Neural progenitor cell (in vitro differentiated cells): ENCODE measurements around the gene KIDINS220. TPM values are rescaled to one million over a fixed set of nuclear protein-coding genes. Genes with fewer than 3 reads are reported as not detected.

Source experiments
- DNase-seq: peaks from one replicate; pipeline ENCODE4 v3.0.0-alpha.2; 2016; ENCODE audit warnings: low spot score
- H2AFZ ChIP-seq: fragments of 200-600 bp; sonication (generic); replicated peaks from 2 replicates; pipeline ENCODE4 v1.6.1; 2016; ENCODE audit warnings: antibody characterized with exemption
- H3F3A ChIP-seq: fragments of 200-600 bp; sonication (generic); 2 replicates; pipeline ENCODE4 v1.6.1; 2016; ENCODE audit warnings: antibody characterized with exemption, low read depth
- H3K27ac ChIP-seq: fragments of 200-600 bp; sonication (generic); 2 replicates; pipeline ENCODE4 v1.5.1; 2016; ENCODE audit warnings: mild to moderate bottlenecking
- H3K27me3 ChIP-seq: fragments of 200-600 bp; sonication (generic); 2 replicates; pipeline ENCODE4 v1.6.1; 2016; ENCODE audit warnings: mild to moderate bottlenecking, moderate library complexity
- H3K36me3 ChIP-seq: fragments of 200-600 bp; sonication (generic); 2 replicates; pipeline ENCODE4 v1.5.1; 2016
- H3K4me1 ChIP-seq: fragments of 200-600 bp; sonication (generic); 2 replicates; pipeline ENCODE4 v1.6.1; 2016; ENCODE audit warnings: mixed run types
- H3K4me2 ChIP-seq: fragments of 200-600 bp; sonication (generic); 2 replicates; pipeline ENCODE4 v1.6.1; 2016
- H3K4me3 ChIP-seq: fragments of 200-600 bp; sonication (generic); 2 replicates; pipeline ENCODE4 v1.5.1; 2016
- H3K79me2 ChIP-seq: fragments of 200-600 bp; sonication (generic); 2 replicates; pipeline ENCODE4 v1.6.1; 2016; ENCODE audit warnings: low read depth
- H3K9ac ChIP-seq: fragments of 200-600 bp; sonication (generic); 2 replicates; pipeline ENCODE4 v1.6.1; 2016
- H3K9me3 ChIP-seq: fragments of 200-600 bp; sonication (generic); 2 replicates; pipeline ENCODE4 v1.5.1; 2016; ENCODE audit warnings: low read depth
- H4K20me1 ChIP-seq: fragments of 200-600 bp; sonication (generic); 2 replicates; pipeline ENCODE4 v1.6.1; 2016; ENCODE audit warnings: low read depth
- H3K27ac Mint-ChIP-seq: 3 replicates; pipeline ENCODE4 v1.8.0; 2021; ENCODE audit warnings: mixed read lengths
- H3K27me3 Mint-ChIP-seq: 2 replicates; pipeline ENCODE4 v1.8.0; 2022; ENCODE audit warnings: low read depth, mild to moderate bottlenecking, inconsistent platforms, moderate library complexity, mixed read lengths; ENCODE audit not compliant: insufficient read depth
- H3K36me3 Mint-ChIP-seq: 3 replicates; pipeline ENCODE4 v1.8.0; 2021; ENCODE audit warnings: mixed read lengths
- H3K4me1 Mint-ChIP-seq: 3 replicates; pipeline ENCODE4 v1.8.0; 2021; ENCODE audit warnings: mixed read lengths
- H3K4me3 Mint-ChIP-seq: 3 replicates; pipeline ENCODE4 v1.8.0; 2021; ENCODE audit warnings: mild to moderate bottlenecking, moderate library complexity, mixed read lengths
- H3K9me3 Mint-ChIP-seq: 3 replicates; pipeline ENCODE4 v1.8.0; 2020; ENCODE audit warnings: mixed read lengths
- EZH2 ChIP-seq: fragments of 200-600 bp; sonication (generic); IDR thresholded peaks from 2 replicates; pipeline ENCODE4 v1.6.1; 2017; ENCODE audit warnings: antibody characterized with exemption, mild to moderate bottlenecking, moderate library complexity
- EZH2phosphoT487 ChIP-seq: fragments of 200-600 bp; sonication (generic); IDR thresholded peaks from 2 replicates; pipeline ENCODE4 v1.6.1; 2017; ENCODE audit warnings: antibody characterized with exemption
- total RNA-seq: library from RNA; depleted of rRNA; stranded (reverse); fragments of >200 nt; gene quantifications from 2 replicates; pipeline ENCODE4 v1.2.3, GENCODE V29; 2015; ENCODE audit warnings: low replicate concordance
- TF ChIP-seq, protein P1 (sequence below): fragments of 200-600 bp; sonication (generic); IDR thresholded peaks from 2 replicates; pipeline ENCODE4 v1.5.1; 2017; ENCODE audit warnings: antibody characterized with exemption, mild to moderate bottlenecking

The KIDINS220 gene
- total RNA-seq, 1 donor from 2014 or later: 56.1 TPM

DNA sequence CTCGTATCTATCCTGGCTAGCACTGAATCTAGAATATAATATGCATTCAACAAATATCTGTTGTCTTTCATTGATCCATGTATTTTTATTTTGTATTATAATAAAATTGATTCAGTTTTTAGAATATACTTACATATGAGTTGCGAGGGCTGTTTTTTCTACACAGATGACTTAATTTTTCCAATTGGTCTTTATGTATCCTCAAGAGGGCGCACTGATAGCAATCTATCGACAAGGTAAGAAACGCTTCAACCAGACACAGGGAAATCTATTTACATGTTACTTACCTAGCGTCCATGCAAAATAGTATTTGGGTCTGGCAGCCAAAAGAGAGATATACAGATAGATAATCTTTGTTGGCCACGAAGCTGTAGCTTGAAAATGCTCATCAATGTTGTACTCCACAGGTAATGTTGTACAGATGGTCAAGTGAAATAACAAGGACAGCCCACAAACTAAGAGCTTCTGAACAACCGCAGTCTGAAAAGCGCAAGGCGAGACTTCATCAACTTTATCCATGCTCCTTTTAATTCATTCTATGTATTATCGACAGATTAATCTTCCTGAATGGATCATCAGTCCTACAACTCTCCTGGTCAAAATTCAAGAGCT lies 35.5 kb upstream of the KIDINS220 start:
- Mint-ChIP-seq H3K27me3 (no peaks in the 10 kb centered on the region), H3K9me3 (no peaks in the 10 kb centered on the region), H3K36me3 (peaks cover 11% of the 10 kb centered on the region), H3K4me3 (no peak overlapping the region), H3K4me1 (peaks cover 7% of the 10 kb centered on the region), H3K27ac (no peak overlapping the region)
- Histone ChIP-seq H3K27me3 (no peaks in the 10 kb centered on the region), H3K4me3 (no peak overlapping the region), H2AFZ (no peak overlapping the region), H3K9me3 (no peaks in the 10 kb centered on the region), H3K9ac (no peak overlapping the region), H4K20me1 (peaks cover 4% of the 10 kb centered on the region), H3K79me2 (no peaks in the 10 kb centered on the region), H3F3A (no peaks in the 10 kb centered on the region), H3K27ac (no peak overlapping the region), H3K4me1 (no peaks in the 10 kb centered on the region), H3K4me2 (no peak overlapping the region), H3K36me3 (no peaks in the 10 kb centered on the region)
- peak; percentile 75 for DNase-seq
- TF ChIP-seq, protein P1, sequence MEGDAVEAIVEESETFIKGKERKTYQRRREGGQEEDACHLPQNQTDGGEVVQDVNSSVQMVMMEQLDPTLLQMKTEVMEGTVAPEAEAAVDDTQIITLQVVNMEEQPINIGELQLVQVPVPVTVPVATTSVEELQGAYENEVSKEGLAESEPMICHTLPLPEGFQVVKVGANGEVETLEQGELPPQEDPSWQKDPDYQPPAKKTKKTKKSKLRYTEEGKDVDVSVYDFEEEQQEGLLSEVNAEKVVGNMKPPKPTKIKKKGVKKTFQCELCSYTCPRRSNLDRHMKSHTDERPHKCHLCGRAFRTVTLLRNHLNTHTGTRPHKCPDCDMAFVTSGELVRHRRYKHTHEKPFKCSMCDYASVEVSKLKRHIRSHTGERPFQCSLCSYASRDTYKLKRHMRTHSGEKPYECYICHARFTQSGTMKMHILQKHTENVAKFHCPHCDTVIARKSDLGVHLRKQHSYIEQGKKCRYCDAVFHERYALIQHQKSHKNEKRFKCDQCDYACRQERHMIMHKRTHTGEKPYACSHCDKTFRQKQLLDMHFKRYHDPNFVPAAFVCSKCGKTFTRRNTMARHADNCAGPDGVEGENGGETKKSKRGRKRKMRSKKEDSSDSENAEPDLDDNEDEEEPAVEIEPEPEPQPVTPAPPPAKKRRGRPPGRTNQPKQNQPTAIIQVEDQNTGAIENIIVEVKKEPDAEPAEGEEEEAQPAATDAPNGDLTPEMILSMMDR: peak; percentile 70
- TF ChIP-seq EZH2: no peak

DNA sequence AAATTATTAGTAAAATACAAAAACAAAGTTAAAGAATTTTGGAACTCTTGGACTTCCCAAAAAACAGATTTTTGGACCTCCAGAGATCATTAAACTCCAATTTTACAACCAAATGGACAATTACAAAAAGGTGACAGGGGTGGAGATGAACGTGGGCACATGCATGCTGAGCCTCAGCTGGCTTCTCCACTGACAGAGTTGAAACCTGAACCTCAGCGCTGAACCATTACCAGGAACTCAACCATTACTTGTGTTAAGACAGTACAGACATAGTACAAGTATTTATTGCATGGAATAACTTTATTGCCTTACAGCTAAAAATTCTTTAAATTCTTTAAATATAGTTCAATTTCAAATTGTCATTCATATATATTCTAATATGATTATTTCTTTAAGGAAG lies 33.0 kb upstream of the KIDINS220 start:
- Mint-ChIP-seq H3K36me3 (peaks cover 8% of the 10 kb centered on the region), H3K27ac (no peak overlapping the region), H3K27me3 (no peaks in the 10 kb centered on the region), H3K4me3 (no peak overlapping the region), H3K9me3 (no peaks in the 10 kb centered on the region), H3K4me1 (no peaks in the 10 kb centered on the region)
- no peaks in the 10 kb centered on the region for H3K79me2 ChIP-seq
- H3K9ac ChIP-seq: no peak overlapping the region
- DNase-seq: no peak
- H3K4me2 ChIP-seq: no peak overlapping the region
- H3K27me3 ChIP-seq: no peaks in the 10 kb centered on the region
- no peak for TF ChIP-seq EZH2phosphoT487
- TF ChIP-seq EZH2: no peak
- TF ChIP-seq, protein P1: no peak
- H2AFZ ChIP-seq: no peak overlapping the region
- H3F3A ChIP-seq: no peaks in the 10 kb centered on the region
- no peaks in the 10 kb centered on the region for H3K9me3 ChIP-seq
- H3K36me3 ChIP-seq: no peaks in the 10 kb centered on the region
- peaks cover 4% of the 10 kb centered on the region for H4K20me1 ChIP-seq
- no peak overlapping the region for H3K27ac ChIP-seq
- no peaks in the 10 kb centered on the region for H3K4me1 ChIP-seq
- no peak overlapping the region for H3K4me3 ChIP-seq

DNA sequence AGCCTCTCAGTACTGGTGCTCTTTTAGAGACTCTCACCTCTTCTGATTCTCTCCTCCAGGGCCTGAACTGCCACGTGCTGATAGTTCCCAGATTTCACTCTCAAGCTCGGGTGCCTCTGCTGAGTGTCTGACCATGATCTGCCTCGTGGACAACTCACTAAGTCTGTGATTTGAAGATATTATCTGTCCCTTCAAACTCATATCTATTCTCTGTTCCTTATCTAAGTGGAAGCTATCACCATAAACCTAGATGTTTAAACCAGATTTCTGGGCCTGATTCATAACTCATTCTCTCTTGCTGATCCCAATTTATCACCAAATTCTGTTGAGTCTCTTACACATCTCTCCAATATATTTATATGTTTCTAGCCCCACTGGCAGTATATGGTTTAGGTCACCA lies 29.9 kb upstream of the KIDINS220 start:
- H2AFZ ChIP-seq: no peak overlapping the region
- no peak overlapping the region for H3K4me3 Mint-ChIP-seq
- no peak overlapping the region for H3K27ac ChIP-seq
- H3K9me3 ChIP-seq: no peaks in the 10 kb centered on the region
- peaks cover 16% of the 10 kb centered on the region for H3K36me3 Mint-ChIP-seq
- H4K20me1 ChIP-seq: peaks cover under 1% of the 10 kb centered on the region
- no peaks in the 10 kb centered on the region for H3K36me3 ChIP-seq
- H3K4me2 ChIP-seq: no peak overlapping the region
- H3K27ac Mint-ChIP-seq: no peak overlapping the region
- H3K4me3 ChIP-seq: no peak overlapping the region
- TF ChIP-seq EZH2: no peak
- TF ChIP-seq, protein P1: no peak
- no peak for TF ChIP-seq EZH2phosphoT487
- no peak for DNase-seq
- H3K9ac ChIP-seq: no peak overlapping the region
- H3F3A ChIP-seq: no peaks in the 10 kb centered on the region
- H3K79me2 ChIP-seq: no peaks in the 10 kb centered on the region
- no peaks in the 10 kb centered on the region for H3K4me1 ChIP-seq
- no peaks in the 10 kb centered on the region for H3K27me3 ChIP-seq
- no peaks in the 10 kb centered on the region for H3K4me1 Mint-ChIP-seq
- H3K9me3 Mint-ChIP-seq: no peaks in the 10 kb centered on the region
- peaks cover 3% of the 10 kb centered on the region for H3K27me3 Mint-ChIP-seq
